Mucosa of descending colon (tissue), 3 donors: ENCODE data around the gene RALGAPB. TPM values are rescaled to one million over a fixed set of nuclear protein-coding genes. Genes with fewer than 3 reads are reported as not detected.

Source experiments
- ATAC-seq: fragments of 200-7000 bp; cut with Tn5 transposase; one replicate; pipeline ENCODE4 v1.9.1; 2020; ENCODE audit warnings: mild to moderate bottlenecking, moderate library complexity
- DNase-seq, 3 donors: peaks; one replicate each; pipeline ENCODE4 v3.0.0-alpha.2; 2020
- H3K36me3 ChIP-seq: fragments of 200-600 bp; one replicate; pipeline ENCODE4 v1.8.0; 2021; ENCODE audit warnings: low read depth, mild to moderate bottlenecking
- H3K4me1 ChIP-seq: fragments of 200-600 bp; one replicate; pipeline ENCODE4 v1.8.0; 2021; ENCODE audit warnings: low read depth, mild to moderate bottlenecking
- H3K4me3 ChIP-seq: fragments of 200-600 bp; one replicate; pipeline ENCODE4 v1.8.0; 2021; ENCODE audit warnings: mild to moderate bottlenecking
- H3K9me3 ChIP-seq: fragments of 200-600 bp; one replicate; pipeline ENCODE4 v1.8.0; 2021; ENCODE audit warnings: mild to moderate bottlenecking
- intact Hi-C, 2 donors: fragments of 100-400 bp; cut with DNase I in 1 of 2; cut with micrococcal nuclease in 1 of 2; formaldehyde crosslinking; loops; one replicate each; pipeline versions ENCODE4 v1.11.0 to v1.11.1; 2022; cut with DNase I, micrococcal nuclease
- total RNA-seq, 3 donors: library from RNA; stranded (reverse); fragmentation: NEBNext Ultra II Directional in 2 of 3; extraction: Animal tissue kit (Norgen Biotek cat#: 25700) in 2 of 3; gene quantifications; one replicate each; pipeline versions ENCODE4 v1.2.1 to v1.2.4, GENCODE V29; 2021 to 2023
- TF ChIP-seq, protein P1 (sequence below): fragments of 200-600 bp; IDR thresholded peaks from one replicate; pipeline ENCODE4 v1.8.0; 2022; ENCODE audit warnings: antibody characterized with exemption, mild to moderate bottlenecking
- donor health status: DM: no; HTN: no; CAD: no; lungs with moderate emphysema.
- donor health status: DM: no; HTN: no; CAD: no.
- donor health status: DM: no; HTN: yes; CAD: no.

The RALGAPB gene
- total RNA-seq, 3 donors from 2014 or later, result 37.7 to 44.1 (median 43.0) TPM

DNA sequence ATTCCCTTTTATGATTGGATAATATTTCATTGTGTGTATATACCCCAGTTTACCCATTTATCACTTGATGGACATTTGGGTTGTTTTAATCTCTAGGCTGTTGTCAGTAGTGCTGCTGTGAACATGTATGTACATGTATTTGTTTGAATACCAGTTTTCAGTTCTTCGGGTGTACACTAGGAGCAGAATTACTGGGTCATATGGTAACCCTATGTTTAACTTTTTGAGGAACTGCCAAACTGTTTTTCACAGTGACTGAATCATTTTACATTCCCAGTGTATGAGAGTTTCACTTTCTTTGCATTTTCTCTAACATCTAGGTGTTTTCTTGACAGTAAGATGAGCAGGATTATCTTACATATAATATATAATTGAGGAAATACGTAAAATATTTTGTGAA is 63.7 kb downstream of the RALGAPB start:
- no peaks in the 10 kb centered on the region for H3K4me1 ChIP-seq
- ATAC-seq (no peak), DNase-seq (no peak)
- peaks cover 4% of the 10 kb centered on the region for H3K36me3 ChIP-seq
- no peaks in the 10 kb centered on the region for H3K9me3 ChIP-seq
- intact Hi-C loops, result no loop called here
- H3K4me3 ChIP-seq, result no peak overlapping the region
- TF ChIP-seq, protein P1, sequence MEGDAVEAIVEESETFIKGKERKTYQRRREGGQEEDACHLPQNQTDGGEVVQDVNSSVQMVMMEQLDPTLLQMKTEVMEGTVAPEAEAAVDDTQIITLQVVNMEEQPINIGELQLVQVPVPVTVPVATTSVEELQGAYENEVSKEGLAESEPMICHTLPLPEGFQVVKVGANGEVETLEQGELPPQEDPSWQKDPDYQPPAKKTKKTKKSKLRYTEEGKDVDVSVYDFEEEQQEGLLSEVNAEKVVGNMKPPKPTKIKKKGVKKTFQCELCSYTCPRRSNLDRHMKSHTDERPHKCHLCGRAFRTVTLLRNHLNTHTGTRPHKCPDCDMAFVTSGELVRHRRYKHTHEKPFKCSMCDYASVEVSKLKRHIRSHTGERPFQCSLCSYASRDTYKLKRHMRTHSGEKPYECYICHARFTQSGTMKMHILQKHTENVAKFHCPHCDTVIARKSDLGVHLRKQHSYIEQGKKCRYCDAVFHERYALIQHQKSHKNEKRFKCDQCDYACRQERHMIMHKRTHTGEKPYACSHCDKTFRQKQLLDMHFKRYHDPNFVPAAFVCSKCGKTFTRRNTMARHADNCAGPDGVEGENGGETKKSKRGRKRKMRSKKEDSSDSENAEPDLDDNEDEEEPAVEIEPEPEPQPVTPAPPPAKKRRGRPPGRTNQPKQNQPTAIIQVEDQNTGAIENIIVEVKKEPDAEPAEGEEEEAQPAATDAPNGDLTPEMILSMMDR, result no peak

DNA sequence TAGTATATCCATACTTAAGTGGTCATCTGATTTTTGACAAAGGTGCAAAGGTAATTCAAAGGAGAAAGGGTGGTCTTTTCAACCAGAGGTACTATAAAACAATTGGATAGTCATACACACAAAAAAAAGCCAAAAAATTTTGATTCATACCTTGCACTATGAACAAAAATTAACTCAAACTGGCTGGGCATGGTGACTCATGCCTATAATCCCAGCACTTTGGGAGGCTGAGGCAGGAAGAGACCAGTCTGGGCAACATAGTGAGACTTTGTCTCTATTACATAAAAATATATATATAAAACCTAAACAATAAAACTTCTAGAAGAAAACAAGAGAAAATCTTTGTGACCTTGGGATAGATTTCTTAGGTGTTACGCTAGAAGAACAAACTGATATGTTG is 64.5 kb downstream of the RALGAPB start:
- intact Hi-C loops, result no loop called here

DNA sequence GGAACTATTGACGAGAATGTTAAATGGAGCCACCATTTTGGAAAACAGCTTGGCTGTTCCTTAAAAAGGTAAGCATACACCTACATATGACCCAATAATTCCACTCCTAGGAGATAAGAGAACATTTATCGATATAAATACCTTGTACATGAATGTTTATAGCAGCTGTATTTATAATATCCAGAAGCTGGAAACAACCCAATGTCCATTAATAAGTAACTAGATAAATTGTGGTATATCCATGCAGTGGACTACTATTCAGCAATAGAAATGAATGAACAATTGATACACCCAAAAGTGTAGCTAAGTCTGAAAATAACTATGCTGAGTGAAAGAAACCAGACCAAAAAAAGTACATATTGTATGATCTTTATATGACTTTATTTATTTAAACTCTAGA is 66.1 kb downstream of the RALGAPB start:
- H3K4me1 ChIP-seq, result no peaks in the 10 kb centered on the region
- DNase-seq (no peak), ATAC-seq (no peak)
- peaks cover 4% of the 10 kb centered on the region for H3K36me3 ChIP-seq
- H3K9me3 ChIP-seq, result no peaks in the 10 kb centered on the region
- TF ChIP-seq, protein P1, result no peak
- no peak overlapping the region for H3K4me3 ChIP-seq
- intact Hi-C loops, result no loop called here

More for the DNA sequence above, 64.5 kb downstream of the RALGAPB start:
- peaks cover 4% of the 10 kb centered on the region for H3K36me3 ChIP-seq
- H3K4me3 ChIP-seq, result no peak overlapping the region
- no peaks in the 10 kb centered on the region for H3K9me3 ChIP-seq
- DNase-seq (no peak), ATAC-seq (no peak)
- TF ChIP-seq, protein P1, result no peak
- H3K4me1 ChIP-seq, result no peaks in the 10 kb centered on the region

DNA sequence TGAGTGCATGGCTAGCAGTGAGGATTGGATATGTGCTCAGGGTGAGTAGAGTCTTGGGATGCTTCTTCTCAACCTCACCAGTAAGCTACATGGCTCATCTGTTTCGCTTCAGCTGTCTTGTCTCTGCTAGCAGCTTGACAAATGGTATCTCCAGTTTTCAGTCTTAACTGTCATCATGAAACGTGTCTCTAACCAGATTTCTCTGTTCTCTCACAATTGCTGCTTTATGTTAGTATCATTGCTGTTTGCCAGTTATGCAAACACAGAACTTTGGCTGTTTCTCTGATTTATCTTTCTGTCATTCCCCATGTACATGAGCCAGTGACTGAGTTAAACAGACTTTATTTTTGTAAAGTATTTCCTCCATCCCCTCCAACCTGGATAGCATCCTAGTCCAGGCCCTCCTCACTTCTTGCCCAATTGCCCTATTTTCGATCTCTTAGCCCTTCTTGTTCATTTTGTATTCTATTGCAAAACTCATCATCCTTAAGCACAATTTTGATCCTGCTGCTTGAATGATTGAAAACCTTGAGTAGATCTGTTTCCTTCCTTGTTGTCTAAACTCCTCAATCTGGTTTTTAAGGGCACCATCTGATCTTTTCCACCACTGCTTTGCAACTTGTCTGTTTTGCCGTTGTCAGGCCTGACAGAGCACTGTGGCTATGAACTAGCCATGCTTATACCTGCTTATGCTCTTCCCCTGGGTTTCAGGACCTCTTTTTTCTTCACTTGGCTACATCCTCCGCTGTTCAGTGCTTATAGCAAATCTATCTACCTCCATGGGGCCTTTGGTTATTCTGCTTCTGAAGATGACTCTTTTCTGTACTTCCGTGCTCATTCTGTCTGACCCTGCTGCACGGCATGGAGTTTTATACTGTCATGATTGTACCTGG is 70.6 kb downstream of the RALGAPB start:
- no peak for DNase-seq

DNA sequence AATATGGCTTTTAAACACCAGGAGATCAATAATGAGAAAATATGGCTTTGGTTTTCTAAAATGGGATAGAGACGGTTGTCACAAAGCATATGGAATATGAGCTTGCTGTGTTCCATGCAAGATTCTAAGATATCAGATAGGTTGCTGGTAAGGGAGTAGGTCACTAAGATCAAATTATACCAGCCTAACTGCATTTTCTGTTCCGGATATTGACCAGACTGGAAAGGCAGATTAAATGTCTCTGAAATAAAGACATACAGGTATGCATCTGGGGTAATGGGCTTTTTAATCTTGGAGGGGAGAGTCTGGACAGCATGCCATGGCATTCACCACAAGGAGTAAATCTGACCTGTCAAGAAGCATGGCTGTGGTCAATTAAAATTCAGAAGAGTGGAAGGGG is 73.1 kb downstream of the RALGAPB start:
- no peak for DNase-seq
- intact Hi-C loops, result no loop called here
- Histone ChIP-seq H3K4me3 (no peak overlapping the region), H3K9me3 (no peaks in the 10 kb centered on the region), H3K4me1 (no peaks in the 10 kb centered on the region), H3K36me3 (peaks cover 4% of the 10 kb centered on the region)
- TF ChIP-seq, protein P1, result no peak
- ATAC-seq, result no peak

More for the DNA sequence above, 70.6 kb downstream of the RALGAPB start:
- ATAC-seq, result no peak
- Histone ChIP-seq H3K36me3 (peaks cover 4% of the 10 kb centered on the region), H3K9me3 (no peaks in the 10 kb centered on the region), H3K4me3 (no peak overlapping the region), H3K4me1 (no peaks in the 10 kb centered on the region)
- intact Hi-C loops, result no loop called here
- TF ChIP-seq, protein P1, result no peak
